GM12865 (cell line): Measurements from ENCODE around the gene ZNF738.
A peak's percentile ranks its signal among the peaks of the same experiment; 100 is the strongest.

Source experiments
- DNase-seq: peaks from one replicate; pipeline ENCODE4 v3.0.0; 2010; ENCODE audit warnings: low read depth
- H3K4me3 ChIP-seq: 2 replicates; pipeline ENCODE4 v1.5.1; 2011; ENCODE audit warnings: mild to moderate bottlenecking, low read depth, low read length, control low read depth
- CTCF ChIP-seq: IDR thresholded peaks from 2 replicates; pipeline ENCODE4 v1.5.1; 2011; ENCODE audit warnings: low read length, control low read depth, low read depth, inconsistent platforms; ENCODE audit not compliant: insufficient read depth; ENCODE audit errors: missing control alignments

Gene ZNF738

GRCh38 chr19:21383980-21384582 lies 25.3 kb downstream of the ZNF738 start:
- H3K4me3 ChIP-seq = no peak overlapping the region
- DNase-seq = no peak
- no peak for TF ChIP-seq CTCF

GRCh38 chr19:21396121-21396520 lies 37.3 kb downstream of the ZNF738 start:
- no peak for TF ChIP-seq CTCF
- H3K4me3 ChIP-seq = no peak overlapping the region
- no peak for DNase-seq

GRCh38 chr19:21396893-21397572 lies 38.2 kb downstream of the ZNF738 start, which contains the start of gene ZNF493:
Gene ZNF493 (plus strand): TSS chr19:21397133. CDS start chr19:21397238, 105 bp downstream.
- DNase-seq = peak; percentile 93
- no peak for TF ChIP-seq CTCF

GRCh38 chr19:21398851-21399250 lies 40.1 kb downstream of the ZNF738 start:
- TF ChIP-seq CTCF = no peak
- no peak for DNase-seq
- H3K4me3 ChIP-seq = no peak overlapping the region

More at GRCh38 chr19:21396893-21397572, 38.2 kb downstream of the ZNF738 start, which contains the start of gene ZNF493:
- H3K4me3 ChIP-seq = peak within 1 kb of the TSS; percentile 63

GRCh38 chr19:21402303-21402985 lies 43.6 kb downstream of the ZNF738 start:
- no peak overlapping the region for H3K4me3 ChIP-seq
- DNase-seq = no peak
- no peak for TF ChIP-seq CTCF

GRCh38 chr19:21410166-21410565 lies 51.4 kb downstream of the ZNF738 start:
- no peak for DNase-seq
- H3K4me3 ChIP-seq = no peak overlapping the region
- no peak for TF ChIP-seq CTCF
